Hepatocyte (in vitro differentiated cells): ENCODE data around the gene BIN1. TPM values are rescaled to one million over a fixed set of nuclear protein-coding genes. Genes with fewer than 3 reads are reported as not detected.

ENCODE experiments used
- DNase-seq: peaks from one replicate; pipeline ENCODE4 v3.0.0-alpha.2; 2016; ENCODE audit warnings: low spot score
- H2AFZ ChIP-seq: fragments of 200-600 bp; sonication (generic); 2 replicates; pipeline ENCODE4 v1.6.0; 2016; ENCODE audit warnings: antibody characterized with exemption, mild to moderate bottlenecking
- H3K27ac ChIP-seq: fragments of 200-600 bp; sonication (generic); 2 replicates; pipeline ENCODE4 v1.5.1; 2016; ENCODE audit warnings: mild to moderate bottlenecking
- H3K27me3 ChIP-seq: fragments of 200-600 bp; sonication (generic); 2 replicates; pipeline ENCODE4 v1.6.1; 2016
- H3K36me3 ChIP-seq: fragments of 200-600 bp; sonication (generic); replicated peaks from 2 replicates; pipeline ENCODE4 v1.5.1; 2016; ENCODE audit warnings: low read depth; ENCODE audit not compliant: insufficient read depth
- H3K4me1 ChIP-seq: fragments of 200-600 bp; sonication (generic); 2 replicates; pipeline ENCODE4 v1.5.1; 2016; ENCODE audit warnings: mild to moderate bottlenecking, moderate library complexity; ENCODE audit not compliant: insufficient read depth
- H3K4me2 ChIP-seq: fragments of 200-600 bp; sonication (generic); 2 replicates; pipeline ENCODE4 v1.6.0; 2016
- H3K4me3 ChIP-seq: fragments of 200-600 bp; sonication (generic); 2 replicates; pipeline ENCODE4 v1.5.1; 2016; ENCODE audit warnings: mild to moderate bottlenecking
- H3K79me2 ChIP-seq: fragments of 200-600 bp; sonication (generic); 2 replicates; pipeline ENCODE4 v1.6.0; 2017; ENCODE audit warnings: mild to moderate bottlenecking
- H3K9me2 ChIP-seq: fragments of 200-600 bp; sonication (generic); replicated peaks from 2 replicates; pipeline ENCODE4 v1.6.0; 2017; ENCODE audit warnings: mild to moderate bottlenecking; ENCODE audit not compliant: insufficient read depth
- H3K9me3 ChIP-seq: fragments of 200-600 bp; sonication (generic); 2 replicates; pipeline ENCODE4 v1.5.1; 2016; ENCODE audit warnings: low read depth, mild to moderate bottlenecking
- H4K20me1 ChIP-seq: fragments of 200-600 bp; sonication (generic); 2 replicates; pipeline ENCODE4 v1.6.0; 2016; ENCODE audit warnings: mild to moderate bottlenecking; ENCODE audit not compliant: insufficient read depth, poor library complexity, severe bottlenecking
- EZH2 ChIP-seq: fragments of 200-600 bp; sonication (generic); IDR thresholded peaks from 2 replicates; pipeline ENCODE4 v1.6.1; 2016; ENCODE audit warnings: antibody characterized with exemption, mild to moderate bottlenecking, borderline replicate concordance
- EZH2phosphoT487 ChIP-seq: fragments of 200-600 bp; sonication (generic); IDR thresholded peaks from one replicate; pipeline ENCODE4 v1.6.1; 2018; ENCODE audit warnings: antibody characterized with exemption, mild to moderate bottlenecking, low read depth, moderate library complexity; ENCODE audit not compliant: unreplicated experiment, severe bottlenecking
- WGBS: methylation state at CpG from one replicate; pipeline ENCODE4 v1.1.6; 2016; ENCODE audit warnings: low lambda C conversion rate; ENCODE audit errors: missing lambda C conversion rate; 5-methylcytosine and 5-hydroxymethylcytosine counted together
- polyA plus RNA-seq: library from polyadenylated mRNA; unstranded; fragments of >200 nt; fragmentation: Nextera tagmentation; extraction: Ambion mirVana; gene quantifications from 2 replicates; pipeline ENCODE4 v1.2.1, GENCODE V29; 2016
- total RNA-seq: library from RNA; depleted of rRNA; stranded (reverse); fragments of >200 nt; gene quantifications from 2 replicates; pipeline ENCODE4 v1.2.3, GENCODE V29; 2014
- TF ChIP-seq, protein P1 (sequence below): fragments of 200-600 bp; sonication (generic); IDR thresholded peaks from 2 replicates; pipeline ENCODE4 v1.5.1; 2016; ENCODE audit warnings: antibody characterized with exemption, mild to moderate bottlenecking; ENCODE audit not compliant: poor library complexity

The BIN1 gene
- total and polyA plus RNA-seq, 2 experiments from 2014 or later: 109 to 113 TPM

DNA sequence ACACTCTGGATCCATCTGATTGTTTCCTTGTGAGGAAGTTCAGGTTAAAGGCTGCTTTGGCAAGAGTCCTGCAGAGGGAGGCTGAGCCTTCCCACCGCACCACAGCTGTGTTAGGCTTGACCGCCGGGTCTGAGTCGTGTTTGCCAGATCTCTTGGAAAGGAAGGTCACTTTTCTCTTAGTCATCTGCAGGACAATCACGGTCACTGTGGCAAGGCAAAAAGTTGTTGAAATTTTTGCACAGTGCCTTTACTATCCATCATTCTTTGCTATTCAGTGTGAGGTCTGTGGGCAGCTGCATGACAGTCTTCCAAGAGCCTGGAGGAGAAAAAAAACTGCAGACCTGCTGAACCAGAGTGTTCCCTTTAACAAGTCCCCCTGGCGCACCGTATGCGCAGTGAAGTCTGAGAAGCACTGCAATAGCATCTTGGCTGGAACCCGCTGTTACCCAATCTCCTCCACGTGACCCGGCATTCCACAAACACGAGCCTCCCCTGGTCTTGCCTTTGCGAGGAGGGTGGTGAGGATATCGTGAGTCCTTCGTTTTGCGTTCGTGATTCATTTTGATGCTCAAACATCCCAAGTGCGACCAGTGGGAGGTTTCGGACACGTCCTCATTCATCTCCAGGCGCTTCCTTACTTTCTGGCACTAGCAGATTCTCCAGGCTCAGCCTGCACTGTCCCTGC lies 23.0 kb downstream of the BIN1 start:
- peak; percentile 82 for DNase-seq
- Histone ChIP-seq H3K27ac (peak overlapping the region; percentile 95), H3K36me3 (no peaks in the 10 kb centered on the region), H3K4me2 (peak overlapping the region; percentile 61), H2AFZ (no peak overlapping the region), H3K4me3 (no peak overlapping the region), H3K9me3 (no peaks in the 10 kb centered on the region), H3K9me2 (no peaks in the 10 kb centered on the region), H4K20me1 (peaks cover 2% of the 10 kb centered on the region), H3K27me3 (no peaks in the 10 kb centered on the region), H3K79me2 (peaks cover 78% of the 10 kb centered on the region), H3K4me1 (peaks cover 91% of the 10 kb centered on the region)
- WGBS: 55% methylated on average over 21 of the region's 21 CpGs
- TF ChIP-seq EZH2: no peak
- TF ChIP-seq, protein P1, sequence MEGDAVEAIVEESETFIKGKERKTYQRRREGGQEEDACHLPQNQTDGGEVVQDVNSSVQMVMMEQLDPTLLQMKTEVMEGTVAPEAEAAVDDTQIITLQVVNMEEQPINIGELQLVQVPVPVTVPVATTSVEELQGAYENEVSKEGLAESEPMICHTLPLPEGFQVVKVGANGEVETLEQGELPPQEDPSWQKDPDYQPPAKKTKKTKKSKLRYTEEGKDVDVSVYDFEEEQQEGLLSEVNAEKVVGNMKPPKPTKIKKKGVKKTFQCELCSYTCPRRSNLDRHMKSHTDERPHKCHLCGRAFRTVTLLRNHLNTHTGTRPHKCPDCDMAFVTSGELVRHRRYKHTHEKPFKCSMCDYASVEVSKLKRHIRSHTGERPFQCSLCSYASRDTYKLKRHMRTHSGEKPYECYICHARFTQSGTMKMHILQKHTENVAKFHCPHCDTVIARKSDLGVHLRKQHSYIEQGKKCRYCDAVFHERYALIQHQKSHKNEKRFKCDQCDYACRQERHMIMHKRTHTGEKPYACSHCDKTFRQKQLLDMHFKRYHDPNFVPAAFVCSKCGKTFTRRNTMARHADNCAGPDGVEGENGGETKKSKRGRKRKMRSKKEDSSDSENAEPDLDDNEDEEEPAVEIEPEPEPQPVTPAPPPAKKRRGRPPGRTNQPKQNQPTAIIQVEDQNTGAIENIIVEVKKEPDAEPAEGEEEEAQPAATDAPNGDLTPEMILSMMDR: no peak
- TF ChIP-seq EZH2phosphoT487: no peak

DNA sequence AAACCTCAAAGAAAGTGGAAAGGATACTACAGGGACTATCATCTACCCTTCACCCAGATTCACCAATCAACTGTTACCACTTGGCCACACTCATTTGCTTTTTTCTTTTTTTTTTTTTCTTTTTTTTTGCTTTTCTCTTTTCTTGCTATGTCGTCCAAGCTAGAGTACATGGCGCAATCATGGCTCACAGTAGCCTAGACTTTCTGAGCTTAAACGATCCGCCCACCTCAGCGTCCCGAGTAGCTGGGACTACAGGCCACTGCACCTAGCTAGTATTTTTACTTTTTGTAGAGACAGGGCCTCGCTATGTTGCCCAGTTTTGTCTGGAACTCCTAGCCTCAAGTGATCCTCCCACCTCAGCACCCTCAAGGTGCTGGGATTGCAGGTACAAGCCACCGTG lies 24.0 kb downstream of the BIN1 start:
- Histone ChIP-seq H2AFZ (no peak overlapping the region), H3K79me2 (peaks cover 78% of the 10 kb centered on the region), H3K27me3 (no peaks in the 10 kb centered on the region), H3K9me3 (no peaks in the 10 kb centered on the region), H3K4me2 (peak overlapping the region; percentile 61), H3K36me3 (no peaks in the 10 kb centered on the region), H3K27ac (peak overlapping the region; percentile 95), H4K20me1 (peaks cover 11% of the 10 kb centered on the region), H3K9me2 (no peaks in the 10 kb centered on the region), H3K4me1 (peaks cover 95% of the 10 kb centered on the region), H3K4me3 (no peak overlapping the region)
- no peak for DNase-seq
- no peak for TF ChIP-seq EZH2
- TF ChIP-seq EZH2phosphoT487: no peak
- TF ChIP-seq, protein P1: no peak
- 79% methylated on average over 8 of the region's 8 CpGs for WGBS

DNA sequence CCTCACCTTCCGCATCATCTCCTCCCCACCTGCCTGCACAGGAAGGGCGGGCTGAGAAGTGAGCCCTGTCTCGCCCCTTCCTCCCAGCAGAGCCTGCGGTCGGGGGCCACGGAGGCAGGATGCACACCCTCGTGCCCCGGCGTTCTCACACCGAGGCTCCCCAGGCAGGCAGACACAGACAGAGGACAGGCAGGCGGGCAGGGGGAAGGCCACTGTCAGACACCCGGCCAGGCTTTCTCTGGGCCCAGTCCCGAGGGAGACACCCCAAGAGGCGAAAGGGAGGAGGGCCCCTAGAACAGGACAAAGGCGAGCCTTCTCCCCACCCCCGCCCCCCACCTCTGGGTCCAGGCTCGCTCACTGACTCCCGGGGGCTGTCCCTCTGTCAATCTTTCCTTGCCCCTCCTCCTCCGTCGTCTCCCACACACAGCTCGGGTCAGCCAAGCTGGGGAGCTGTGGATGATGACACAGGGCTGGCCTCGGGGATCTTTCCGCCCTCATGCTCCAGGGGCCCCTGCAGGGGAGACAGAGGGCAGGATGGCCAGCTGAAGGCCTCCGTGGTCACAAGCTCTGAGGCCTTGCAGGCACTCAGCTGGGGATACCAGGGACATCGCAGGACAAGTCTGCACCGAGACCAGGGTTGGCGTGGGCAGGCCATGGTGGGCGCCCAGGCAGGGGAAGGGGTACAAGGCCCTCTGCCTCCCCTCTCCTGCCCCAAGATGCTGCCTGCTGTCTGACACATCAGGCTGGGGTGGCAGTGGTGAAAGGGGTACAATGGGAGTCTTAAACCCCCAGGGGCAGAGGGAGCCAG lies 24.9 kb downstream of the BIN1 start:
- WGBS: 66% methylated on average over 27 of the region's 28 CpGs
- Histone ChIP-seq H3K79me2 (peaks cover 85% of the 10 kb centered on the region), H3K4me3 (no peak overlapping the region), H3K9me2 (no peaks in the 10 kb centered on the region), H4K20me1 (peaks cover 15% of the 10 kb centered on the region), H2AFZ (no peak overlapping the region), H3K27me3 (no peaks in the 10 kb centered on the region), H3K36me3 (no peaks in the 10 kb centered on the region), H3K4me1 (peaks cover 90% of the 10 kb centered on the region), H3K9me3 (no peaks in the 10 kb centered on the region), H3K27ac (peak overlapping the region; percentile 95), H3K4me2 (peak overlapping the region; percentile 61)
- TF ChIP-seq, protein P1: no peak
- TF ChIP-seq EZH2 (no peak), EZH2phosphoT487 (no peak)
- peak; percentile 52 for DNase-seq
